SK-N-SH treated with all-trans-retinoic acid at 6 μM for 48 hours (cell line): ENCODE data around the gene ZBTB49.

Experiments
- RARB ChIP-seq: fragments of 250-450 bp; sonication (Bioruptor Pico); IDR thresholded peaks from 2 replicates; pipeline ENCODE4 v1.8.0; 2021; ENCODE audit warnings: mild to moderate bottlenecking, moderate library complexity
- TOX ChIP-seq: fragments of 250-450 bp; sonication (Bioruptor Pico); IDR thresholded peaks from 2 replicates; pipeline ENCODE4 v1.8.0; 2021; ENCODE audit warnings: mild to moderate bottlenecking, moderate library complexity, borderline replicate concordance
- TSHZ2 ChIP-seq: fragments of 250-450 bp; sonication (Bioruptor Pico); IDR thresholded peaks from 2 replicates; pipeline ENCODE4 v1.5.0; 2020; ENCODE audit warnings: mild to moderate bottlenecking, moderate library complexity
- ZC3H10 ChIP-seq: fragments of 250-450 bp; sonication (Bioruptor Pico); IDR thresholded peaks from 2 replicates; pipeline ENCODE4 v1.5.1; 2021; ENCODE audit warnings: mild to moderate bottlenecking, moderate library complexity
- TF ChIP-seq, protein P1 (sequence below): fragments of 250-450 bp; sonication (Bioruptor Pico); IDR thresholded peaks from 2 replicates; pipeline ENCODE4 v1.5.1; 2021; ENCODE audit warnings: mild to moderate bottlenecking, moderate library complexity

GRCh38 chr4:4347585-4347984 is 57.5 kb downstream of the ZBTB49 start:
- no peak for TF ChIP-seq ZC3H10 (CRISPR knock-in tag)
- TF ChIP-seq, protein P1, sequence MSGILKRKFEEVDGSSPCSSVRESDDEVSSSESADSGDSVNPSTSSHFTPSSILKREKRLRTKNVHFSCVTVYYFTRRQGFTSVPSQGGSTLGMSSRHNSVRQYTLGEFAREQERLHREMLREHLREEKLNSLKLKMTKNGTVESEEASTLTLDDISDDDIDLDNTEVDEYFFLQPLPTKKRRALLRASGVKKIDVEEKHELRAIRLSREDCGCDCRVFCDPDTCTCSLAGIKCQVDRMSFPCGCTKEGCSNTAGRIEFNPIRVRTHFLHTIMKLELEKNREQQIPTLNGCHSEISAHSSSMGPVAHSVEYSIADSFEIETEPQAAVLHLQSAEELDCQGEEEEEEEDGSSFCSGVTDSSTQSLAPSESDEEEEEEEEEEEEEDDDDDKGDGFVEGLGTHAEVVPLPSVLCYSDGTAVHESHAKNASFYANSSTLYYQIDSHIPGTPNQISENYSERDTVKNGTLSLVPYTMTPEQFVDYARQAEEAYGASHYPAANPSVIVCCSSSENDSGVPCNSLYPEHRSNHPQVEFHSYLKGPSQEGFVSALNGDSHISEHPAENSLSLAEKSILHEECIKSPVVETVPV (CRISPR knock-in tag), result no peak
- TF ChIP-seq RARB, result no peak
- TF ChIP-seq TSHZ2, result no peak
- TF ChIP-seq TOX (CRISPR knock-in tag), result no peak
